Stimulated activated CD8-positive, alpha-beta memory T cell treated with anti-CD3 and anti-CD28 coated beads, Interleukin-7, amount 100 ng/mL, for 24 hours (primary cell): ENCODE results near the gene DCTN2.
"Not testable (repeated sequence)": the region's sequence is repeated elsewhere in the genome, so short reads cannot be mapped to it uniquely, and the experiment has no call there.

Experiments
- DNase-seq: peaks from one replicate; pipeline ENCODE4 v3.0.0-alpha.2; 2020; ENCODE audit warnings: low read depth

Gene DCTN2

GRCh38 chr12:57527184-57527583 lies 19.8 kb downstream of the DCTN2 start:
- no peak for DNase-seq

GRCh38 chr12:57526477-57527126 lies 20.4 kb downstream of the DCTN2 start:
- no peak for DNase-seq

GRCh38 chr12:57525615-57526383 lies 21.2 kb downstream of the DCTN2 start:
- DNase-seq, result no peak

- DNase-seq, result no peak
Measured at GRCh38 chr12:57524814-57525614, 22.0 kb downstream of the DCTN2 start.

GRCh38 chr12:57523706-57524614 lies 23.0 kb downstream of the DCTN2 start:
- DNase-seq, result no peak

GRCh38 chr12:57522887-57523705 lies 23.9 kb downstream of the DCTN2 start:
- no peak for DNase-seq

GRCh38 chr12:57522011-57522886 lies 24.7 kb downstream of the DCTN2 start, which contains the start of gene MBD6:
TSS of gene MBD6 (plus strand) at chr12:57522824. CDS start at chr12:57524304, 1,480 bp downstream.
- DNase-seq, result peak; percentile 69

- no peak for DNase-seq
Measured at GRCh38 chr12:57521525-57522010, 25.4 kb downstream of the DCTN2 start.

GRCh38 chr12:57520053-57520818 lies 26.8 kb downstream of the DCTN2 start, which contains the start of gene DDIT3:
TSS of gene DDIT3 (minus strand) at chr12:57520514. CDS start at chr12:57517406, 3,108 bp downstream.
- peak; percentile 99 for DNase-seq

- no peak for DNase-seq
Measured at GRCh38 chr12:57519796-57520052, 27.3 kb downstream of the DCTN2 start.

GRCh38 chr12:57518920-57519795 lies 27.8 kb downstream of the DCTN2 start:
- DNase-seq, result no peak

GRCh38 chr12:57518176-57518919 lies 28.6 kb downstream of the DCTN2 start:
- DNase-seq, result no peak

GRCh38 chr12:57517718-57518117 lies 29.3 kb downstream of the DCTN2 start:
- DNase-seq, result not testable (repeated sequence)

- DNase-seq, result no peak
Measured at GRCh38 chr12:57517187-57517586, 29.8 kb downstream of the DCTN2 start.

- no peak for DNase-seq
Measured at GRCh38 chr12:57516617-57517153, 30.3 kb downstream of the DCTN2 start.

- DNase-seq, result no peak
Measured at GRCh38 chr12:57515934-57516541, 31.0 kb downstream of the DCTN2 start.
